NCI-H1436 (cell line): Measurements from ENCODE around the gene OSCP1.

ENCODE experiments used
- DNase-seq: peaks from one replicate; lab custom pipeline; 2025; lab: John Stamatoyannopoulos, UW

Gene OSCP1

DNA sequence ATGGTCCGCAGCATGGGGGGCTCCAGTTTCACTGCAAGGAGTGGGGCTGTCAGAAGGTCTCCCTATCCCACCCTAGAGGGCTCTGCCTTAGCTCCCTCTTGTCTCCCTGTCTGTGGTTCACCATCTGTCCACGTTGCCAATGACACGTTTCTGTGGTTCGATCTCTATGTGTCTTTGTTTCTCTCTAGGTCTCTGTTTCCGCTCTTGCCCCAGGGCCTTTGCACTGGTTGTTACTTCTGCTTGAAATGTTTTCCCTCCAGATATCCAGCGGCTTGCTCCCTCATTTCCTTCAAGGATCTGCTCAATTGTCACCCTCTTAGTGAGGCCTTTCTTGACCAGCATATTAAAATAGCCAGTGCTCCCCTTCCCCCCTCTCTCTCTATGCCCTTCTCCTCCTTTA, 22.4 kb upstream of the OSCP1 start:
- no peak for DNase-seq

DNA sequence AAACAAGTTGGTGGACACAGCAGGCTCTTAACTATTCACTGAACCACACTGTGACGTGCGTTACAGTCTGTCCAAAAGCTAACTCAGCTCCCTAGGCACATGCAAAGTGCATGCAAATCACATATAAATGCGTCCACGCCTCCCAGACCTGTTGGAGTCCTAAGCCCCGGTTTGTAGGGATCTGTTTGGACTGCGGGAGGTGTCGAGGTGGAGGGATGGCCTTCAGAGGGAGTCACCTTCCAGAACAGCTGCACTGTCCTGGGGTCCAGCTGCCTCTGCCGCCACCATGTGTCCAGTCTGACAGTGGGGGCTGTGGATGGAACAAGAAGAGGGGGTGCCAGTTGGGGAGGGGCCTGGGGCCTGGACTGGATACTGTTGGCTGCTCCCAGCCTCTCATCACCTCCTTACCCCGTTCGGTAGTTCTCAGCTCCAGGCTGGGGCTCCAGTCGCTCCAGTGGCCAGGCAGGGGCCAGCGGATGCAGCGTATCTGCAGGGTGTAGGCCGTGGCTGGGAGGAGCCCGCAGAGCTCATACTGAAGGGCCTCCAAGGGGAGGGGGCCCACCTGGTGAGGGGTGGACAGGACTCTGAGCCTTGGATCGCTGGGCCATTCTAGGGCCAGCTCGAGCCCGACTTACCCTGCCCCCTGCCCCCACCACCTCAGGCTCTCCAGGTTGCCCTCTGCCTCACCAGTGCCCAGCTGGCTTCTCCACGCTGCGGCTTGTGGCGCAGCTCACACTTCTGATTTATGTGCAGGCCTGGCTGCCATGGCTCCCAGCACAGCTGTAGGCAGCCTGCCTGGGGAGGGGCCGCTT, 21.8 kb upstream of the OSCP1 start:
- no peak for DNase-seq

DNA sequence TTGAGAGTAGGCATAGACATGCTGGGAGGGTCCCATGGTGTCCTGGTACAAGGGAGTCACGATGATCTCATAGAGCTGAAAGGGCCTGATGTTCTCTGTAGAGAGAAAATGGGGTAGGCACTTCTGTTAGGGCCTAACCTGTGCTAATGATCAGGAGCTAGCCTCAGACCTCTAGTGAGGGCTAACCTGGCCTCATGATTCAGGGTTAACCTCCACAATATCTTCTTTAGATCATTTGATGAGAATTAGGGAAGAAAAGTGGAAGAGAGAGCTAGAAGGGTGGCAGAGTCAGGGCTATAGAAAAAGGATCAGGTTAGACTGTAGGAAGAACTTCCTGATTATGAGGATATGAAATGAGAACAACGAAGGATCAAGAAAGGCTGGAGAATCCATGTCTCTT, 18.9 kb upstream of the OSCP1 start:
- no peak for DNase-seq

DNA sequence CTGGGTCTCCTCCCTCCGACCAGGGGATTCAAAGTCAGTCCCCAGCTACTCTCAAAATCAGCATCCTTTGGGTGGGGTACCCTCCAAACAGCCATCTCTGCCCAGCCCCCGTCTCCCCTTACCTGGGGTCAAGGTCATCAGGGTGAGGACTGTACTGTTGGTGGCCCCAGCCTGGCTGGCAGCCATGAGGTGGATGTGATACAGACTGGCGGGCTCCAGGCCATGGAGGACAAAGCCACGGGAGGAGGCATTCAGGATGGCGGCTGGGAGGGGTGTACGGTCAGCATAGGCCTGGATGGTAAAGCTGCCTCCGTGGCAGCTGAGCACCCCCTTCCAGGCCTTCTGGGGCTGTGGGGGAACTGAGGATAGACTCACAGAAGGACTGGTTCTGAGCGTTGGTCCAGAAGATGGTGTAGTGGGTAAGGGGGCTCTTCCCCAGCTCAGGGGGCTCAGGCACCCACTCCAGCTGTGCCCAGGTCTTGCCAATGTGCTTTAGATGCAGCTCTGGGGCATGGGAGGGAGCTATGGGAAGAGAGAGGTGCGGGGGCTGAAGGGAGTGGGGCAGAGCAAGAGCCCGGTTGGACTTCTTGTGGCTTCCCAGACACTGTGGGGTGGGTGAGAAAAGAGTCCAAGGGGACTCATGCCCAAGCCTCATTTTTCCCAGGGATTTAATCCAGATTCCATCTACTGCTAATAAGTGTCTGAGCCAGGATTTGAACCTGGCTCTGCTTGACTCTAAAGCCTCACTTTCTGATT, 17.6 kb upstream of the OSCP1 start:
- DNase-seq = no peak

DNA sequence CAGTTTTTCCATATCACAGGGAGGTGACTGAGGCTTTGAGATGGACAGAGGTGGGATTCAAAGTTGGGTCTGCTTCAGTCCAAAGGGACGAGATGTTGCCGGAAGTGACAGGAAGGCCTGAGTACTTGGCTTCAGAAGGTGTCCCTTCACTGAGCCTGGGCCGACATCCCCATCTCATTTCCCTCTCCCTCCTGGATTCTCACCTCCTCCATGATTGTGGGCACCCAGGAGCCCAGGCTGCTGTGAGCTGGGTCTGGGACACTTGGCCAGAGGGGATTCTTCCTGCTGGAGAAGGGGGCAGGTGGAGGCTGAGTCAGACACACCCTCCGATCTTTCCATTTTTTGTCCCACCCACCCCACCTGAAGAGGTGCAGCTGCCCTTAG, 16.8 kb upstream of the OSCP1 start:
- DNase-seq = no peak

DNA sequence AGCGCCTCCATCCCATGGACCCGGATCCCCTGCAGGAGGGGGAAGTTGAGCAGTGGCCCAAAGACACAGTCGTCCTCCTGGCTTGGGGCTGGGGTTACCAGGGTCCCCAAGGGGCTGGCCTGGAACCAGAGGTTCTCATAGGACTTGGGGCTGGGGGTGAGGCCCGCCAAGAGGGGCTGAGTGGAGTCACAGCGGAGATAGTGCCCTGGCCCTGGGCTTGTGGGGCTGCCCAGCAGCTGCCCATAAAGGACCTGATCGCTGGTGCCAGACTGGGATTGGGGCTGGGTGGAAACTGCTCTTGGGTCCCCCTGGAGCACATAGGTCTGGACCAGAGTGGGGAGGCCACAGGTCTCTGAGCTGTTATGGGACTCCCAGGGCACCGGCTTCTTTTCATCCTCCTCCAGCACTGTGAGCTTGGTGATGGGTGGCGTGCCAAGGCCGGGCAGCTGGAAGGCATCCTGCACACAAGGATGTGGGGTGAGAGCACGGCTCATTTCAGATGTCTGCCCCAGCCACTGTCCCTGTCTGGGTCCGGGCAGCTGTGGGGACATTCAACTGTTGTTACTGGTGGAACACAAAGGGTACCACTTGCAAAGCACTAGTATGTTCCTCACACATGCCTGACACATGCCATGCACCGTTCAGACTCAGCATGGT, 16.2 kb upstream of the OSCP1 start:
- no peak for DNase-seq

DNA sequence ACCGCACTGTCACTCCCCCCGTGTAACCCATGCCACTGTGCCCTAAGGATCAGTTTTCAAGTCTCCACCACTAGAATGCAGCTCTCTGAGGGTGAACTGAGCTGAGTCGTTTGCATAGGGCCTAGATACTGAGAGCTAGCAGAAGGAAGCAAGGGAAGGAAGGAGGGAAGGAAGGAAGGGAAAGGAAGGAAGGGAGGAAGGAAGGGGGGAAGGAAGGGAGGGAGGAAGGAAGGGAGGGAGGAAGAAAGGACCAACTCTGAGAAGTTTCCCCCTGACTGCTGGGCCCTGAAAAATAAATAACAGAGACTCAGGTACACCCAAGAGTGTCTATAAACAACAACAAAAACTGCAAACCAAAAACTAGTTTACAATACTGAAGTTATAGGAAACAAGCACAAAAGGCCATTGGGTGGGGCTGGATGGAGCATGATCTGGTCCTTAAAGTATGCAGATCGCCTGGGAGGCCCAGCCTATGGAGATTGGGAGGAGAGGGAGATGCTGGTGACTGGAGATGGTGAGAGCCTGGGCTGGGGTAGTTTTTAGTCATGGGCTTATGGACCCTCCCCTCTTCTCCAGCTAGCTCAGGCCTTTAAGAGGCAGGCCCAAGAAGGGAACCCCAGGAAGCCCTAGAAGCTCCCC, 15.6 kb upstream of the OSCP1 start:
- DNase-seq = no peak

DNA sequence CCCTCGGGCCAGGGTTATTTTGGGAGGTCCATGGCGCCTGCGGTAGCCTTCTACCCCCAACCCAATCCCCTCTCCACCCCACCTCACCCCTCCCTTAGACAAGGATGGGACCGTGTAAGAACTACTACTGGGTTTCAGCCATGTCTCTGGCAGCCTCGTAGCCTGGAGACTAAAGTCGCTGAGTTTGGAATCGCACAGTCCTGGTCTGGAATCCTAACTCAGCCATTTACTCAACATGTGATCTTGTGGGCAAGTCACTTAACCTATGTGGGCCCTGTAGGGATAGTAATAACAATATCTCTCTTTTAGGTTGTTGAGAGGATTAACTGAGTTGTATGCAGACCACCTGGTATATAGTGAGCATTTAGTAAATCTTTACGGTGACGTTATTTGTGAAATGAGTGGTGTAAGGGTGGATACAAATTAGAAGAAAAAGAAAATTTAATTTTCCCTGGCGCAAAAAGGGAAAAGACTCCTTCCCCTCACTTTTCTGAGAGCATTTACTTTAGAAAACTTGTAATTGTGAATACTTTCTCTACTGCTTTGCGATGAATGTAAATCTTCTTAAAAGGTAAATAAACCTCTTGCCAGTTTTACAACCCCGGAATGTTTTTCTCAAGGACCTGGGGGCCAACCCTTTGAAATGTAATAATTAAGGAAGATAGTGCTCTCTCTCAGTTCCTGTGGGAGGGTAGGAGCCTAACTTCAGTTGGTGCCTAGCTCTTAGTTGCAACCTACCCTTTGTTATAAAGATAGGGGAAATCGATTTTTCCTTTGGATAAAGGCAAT, 14.5 kb upstream of the OSCP1 start:
- DNase-seq = peak; percentile 45

DNA sequence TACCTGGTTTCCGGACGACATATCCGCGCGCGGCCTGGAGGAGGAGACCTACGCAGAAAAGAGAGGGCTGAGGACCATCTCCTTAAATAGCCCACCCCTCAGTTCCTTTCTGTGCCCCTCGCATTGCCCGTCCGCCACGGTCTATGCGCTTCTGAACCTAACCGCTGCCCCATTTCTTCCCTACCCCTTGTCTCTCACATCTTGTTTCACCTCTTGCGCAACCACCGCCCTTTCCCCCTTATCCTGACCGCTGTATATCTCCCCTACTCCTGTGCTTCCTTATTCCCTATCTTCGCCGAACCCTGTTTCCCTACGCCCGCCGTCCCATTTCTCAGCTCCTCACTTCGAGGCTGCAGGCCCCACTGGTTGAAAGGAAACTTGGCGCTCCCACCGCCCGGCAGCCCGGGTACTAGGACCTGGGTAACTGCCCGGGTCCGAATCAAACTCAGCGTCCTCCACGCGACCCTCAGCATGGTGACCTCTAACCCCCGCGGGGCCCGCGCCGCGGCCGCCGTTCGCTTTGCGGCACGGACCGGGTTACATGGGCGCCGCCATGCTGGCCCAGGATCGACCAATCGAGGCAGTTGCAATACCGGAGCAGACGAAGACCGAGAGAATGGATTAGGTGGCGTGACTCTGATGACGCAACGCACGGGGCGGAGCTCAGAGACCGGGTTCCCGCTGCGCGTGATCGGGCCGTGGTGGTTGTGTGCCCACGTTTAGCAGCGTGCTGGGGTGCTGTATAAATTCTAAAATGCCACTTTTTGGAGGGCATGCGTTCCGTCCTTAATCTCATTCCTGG, 13.8 kb upstream of the OSCP1 start, which contains the start of gene MRPS15:
MRPS15 (minus strand) TSS at position 582 of the 802 bp plus-strand sequence; CDS start at position 473, 109 bp downstream.
- peak; percentile 90 for DNase-seq

DNA sequence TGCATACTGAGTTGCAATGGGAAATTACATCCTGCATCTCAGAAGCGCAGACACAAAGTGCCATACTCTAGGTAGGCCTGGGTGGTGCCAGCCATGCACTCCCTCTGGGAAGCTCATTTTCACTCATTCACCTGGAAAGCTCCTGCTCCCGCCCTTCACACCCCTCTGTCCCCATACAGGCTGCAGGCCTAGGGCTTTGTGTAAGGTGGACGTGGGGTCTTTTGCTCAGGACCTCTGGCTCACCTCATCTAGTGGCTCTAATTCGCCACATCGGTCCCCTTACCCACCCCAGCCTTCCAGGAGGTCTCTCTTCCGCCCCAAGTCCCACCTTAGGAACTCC, 13.2 kb upstream of the OSCP1 start:
- DNase-seq = no peak

DNA sequence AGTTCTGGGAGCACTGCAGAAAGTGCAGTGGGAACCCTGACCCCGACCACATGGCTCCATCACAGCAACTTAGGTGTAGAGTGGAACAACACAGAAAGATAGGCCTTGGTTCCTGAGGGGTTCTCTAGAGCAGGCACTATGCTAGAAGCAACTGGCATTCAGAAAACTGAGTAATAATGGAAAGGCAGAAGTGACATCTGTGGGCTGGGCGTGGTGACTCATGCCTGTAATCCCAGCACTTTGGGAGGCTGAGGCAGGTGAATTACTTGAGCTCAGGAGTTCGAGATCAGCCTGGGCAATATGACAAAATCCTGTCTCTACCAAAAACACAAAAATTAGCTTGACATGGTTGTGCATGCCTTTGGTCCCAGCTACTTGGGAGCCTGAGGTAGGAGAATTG, 8.7 kb upstream of the OSCP1 start:
- DNase-seq = no peak

DNA sequence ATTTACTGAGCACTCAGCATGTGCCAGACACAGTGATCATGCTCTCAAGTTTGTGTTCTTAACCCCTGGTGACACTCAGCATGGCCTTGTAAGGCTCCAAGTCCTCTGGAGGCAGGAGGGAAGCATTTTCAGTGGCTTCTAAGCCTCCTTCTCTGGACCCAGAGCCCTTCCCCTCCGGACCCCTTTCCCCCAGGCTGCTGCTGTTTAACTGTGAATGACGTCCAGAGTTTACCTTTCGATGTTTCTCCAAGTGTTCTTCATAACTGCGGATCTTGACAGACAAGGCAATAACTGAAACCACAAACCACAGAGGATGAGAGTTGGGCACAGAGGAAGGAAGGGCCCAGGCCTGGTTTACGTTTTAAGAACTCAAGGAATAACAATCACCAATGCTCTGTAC, 7.4 kb upstream of the OSCP1 start:
- no peak for DNase-seq

DNA sequence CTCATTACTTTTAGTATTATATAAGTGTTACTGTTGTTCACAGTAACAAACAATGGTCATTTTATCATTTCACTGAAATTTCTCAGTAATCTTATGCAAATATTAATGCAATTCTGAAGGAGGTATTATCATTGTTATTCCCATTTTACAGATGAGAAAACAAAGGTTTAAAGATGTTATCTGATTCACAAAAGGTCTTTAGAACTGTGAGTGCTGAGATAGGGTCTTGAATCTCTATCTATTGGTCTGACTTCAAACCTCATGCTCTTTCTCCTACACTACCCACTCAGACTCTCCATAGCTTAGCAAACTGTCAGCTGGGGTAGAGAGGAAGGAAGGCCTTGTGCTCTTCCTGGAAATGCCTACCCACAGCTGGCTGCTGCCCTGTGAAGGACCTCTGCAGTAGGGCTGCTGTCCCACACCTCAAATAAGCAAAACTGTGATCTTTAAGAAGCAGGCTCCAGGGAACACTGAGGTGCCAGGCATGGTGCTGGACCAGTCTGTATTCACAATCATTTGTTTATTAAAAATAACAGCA, 6.2 kb upstream of the OSCP1 start:
- no peak for DNase-seq

DNA sequence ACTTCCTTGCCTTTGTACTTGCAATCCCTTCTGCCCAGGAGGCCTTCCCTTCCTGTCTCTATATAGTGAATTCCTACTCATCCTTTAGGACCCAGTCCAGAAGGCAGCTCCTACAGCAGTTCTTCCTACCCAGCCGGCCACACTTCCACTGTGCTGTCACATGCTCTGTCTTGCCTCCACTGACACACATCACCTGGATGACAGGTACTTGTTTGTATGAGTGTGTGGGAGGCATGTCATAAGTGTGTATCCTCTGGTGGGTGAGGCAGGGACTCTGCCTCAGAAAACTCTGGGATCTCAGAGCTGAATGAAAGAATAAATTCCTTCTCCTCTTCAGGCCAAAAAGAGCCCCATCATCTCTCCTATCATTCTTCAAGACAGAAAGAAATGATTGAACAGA, 5.1 kb upstream of the OSCP1 start:
- no peak for DNase-seq

DNA sequence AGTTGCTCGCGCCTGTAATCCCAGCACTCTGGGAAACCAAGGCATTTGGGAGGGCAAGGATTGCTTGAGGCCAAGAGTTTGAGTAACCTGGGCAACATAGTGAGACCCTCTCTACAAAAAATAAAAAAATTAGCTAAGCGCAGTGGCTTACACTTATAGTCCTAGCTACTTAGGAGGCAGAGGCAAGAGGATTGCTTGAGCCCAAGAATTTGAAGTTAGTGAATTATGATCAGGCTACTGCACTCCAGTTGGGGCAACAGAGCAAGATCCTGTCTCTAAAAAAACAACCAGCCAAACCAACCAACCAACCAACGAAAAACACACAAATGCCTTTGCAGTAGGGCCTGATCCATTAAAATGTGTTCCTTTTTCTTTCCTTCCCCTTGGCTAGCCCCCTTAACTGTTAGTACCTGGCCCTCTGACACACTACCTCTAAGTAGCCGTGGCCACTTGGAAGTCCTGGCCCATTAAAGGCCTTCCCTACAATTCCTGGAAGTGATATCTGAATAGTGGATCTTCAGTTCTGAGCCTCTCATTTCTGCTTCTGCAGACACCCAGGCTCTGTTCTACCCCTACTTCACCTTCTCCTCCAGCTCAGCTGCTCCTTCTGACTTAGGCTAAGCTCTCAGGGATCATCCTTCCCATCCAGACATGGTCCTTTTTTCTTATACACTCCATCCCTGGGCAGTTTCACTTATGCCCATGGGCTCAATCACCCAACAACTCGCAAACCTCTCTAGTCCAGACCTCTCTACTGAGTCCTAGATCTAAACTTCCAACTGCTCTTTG, 3.5 kb upstream of the OSCP1 start:
- no peak for DNase-seq

DNA sequence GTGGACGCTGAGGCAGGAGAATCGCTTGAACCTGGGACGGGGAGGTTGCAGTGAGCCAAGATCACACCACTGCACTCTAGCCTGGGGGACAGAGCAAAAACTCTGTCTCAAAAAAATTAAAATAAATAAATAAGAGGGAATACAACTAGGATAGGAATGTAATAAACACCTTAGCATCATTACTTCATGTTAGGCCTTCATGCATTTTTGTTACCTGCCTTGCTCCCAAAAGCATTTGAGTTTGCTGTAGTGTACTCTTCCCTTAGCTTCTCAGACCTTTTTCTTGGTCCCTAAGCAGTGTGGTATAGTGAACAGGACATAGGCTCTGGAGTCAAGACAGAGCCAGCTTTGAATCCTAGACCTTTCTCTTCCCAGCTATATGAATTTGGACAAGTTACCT, 2.8 kb upstream of the OSCP1 start:
- DNase-seq = no peak

DNA sequence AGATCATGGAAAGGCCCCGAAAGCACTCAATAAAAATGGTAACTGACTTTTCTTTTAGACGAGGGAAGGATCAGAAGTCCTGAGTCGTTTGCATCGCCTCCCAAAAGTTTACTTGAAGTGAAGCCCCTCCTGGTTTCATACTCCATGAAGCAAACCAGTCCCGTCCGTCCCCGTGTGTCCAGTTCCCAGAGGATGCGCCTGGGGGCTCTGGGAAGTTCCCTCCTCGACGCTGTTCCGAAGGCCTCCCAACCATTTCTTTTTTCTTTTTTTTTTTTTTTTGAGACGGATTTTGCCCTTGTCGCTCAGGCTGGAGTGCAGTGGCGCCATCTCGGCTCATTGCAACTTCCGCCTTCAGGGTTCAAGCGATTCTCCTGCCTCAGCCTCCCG, 661 bp upstream of the OSCP1 start:
- DNase-seq = no peak

DNA sequence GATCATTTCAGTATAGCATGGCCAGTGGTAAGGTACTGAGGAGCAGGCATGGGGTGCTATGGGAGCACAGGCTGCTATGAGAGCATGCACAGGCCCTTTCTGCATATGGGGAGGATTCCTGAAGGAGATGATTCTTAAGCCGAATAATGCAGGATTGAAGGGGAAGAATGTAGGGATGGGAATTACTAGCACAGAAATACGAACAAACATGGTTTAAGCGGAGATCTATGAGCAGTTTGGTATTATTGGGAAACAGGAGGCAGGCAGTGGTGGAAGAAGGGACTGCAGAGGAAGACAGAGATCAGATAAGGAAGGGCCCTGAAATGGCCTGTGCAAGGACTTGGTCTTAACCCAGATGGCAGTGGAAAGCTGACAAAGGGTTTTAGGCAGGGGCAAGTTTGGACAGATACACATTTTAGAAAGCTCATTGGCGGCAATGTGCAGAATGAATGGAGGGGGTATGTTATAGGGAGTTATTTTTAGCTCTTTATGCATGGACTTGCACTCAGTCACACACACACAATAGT, 1.7 kb downstream of the OSCP1 start:
- DNase-seq = no peak

DNA sequence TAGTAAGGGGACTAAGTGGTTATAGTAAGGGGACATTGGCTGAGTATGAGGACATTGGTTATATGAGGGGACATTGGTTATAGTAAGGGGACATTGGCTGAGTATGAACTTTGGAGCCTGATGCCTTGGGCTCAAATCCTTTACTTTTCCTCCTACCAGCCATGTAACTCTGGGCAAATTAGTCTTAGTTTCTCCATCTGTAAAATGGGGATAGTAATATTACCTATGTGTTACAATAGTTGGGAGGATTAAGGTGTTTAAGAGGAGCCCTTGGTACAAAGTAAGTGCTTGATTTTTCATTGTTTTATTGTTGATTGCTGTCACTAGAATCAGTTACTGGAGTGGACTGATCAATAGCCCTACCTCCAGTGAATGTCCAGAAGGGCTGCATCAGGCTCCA, 2.8 kb downstream of the OSCP1 start:
- no peak for DNase-seq

DNA sequence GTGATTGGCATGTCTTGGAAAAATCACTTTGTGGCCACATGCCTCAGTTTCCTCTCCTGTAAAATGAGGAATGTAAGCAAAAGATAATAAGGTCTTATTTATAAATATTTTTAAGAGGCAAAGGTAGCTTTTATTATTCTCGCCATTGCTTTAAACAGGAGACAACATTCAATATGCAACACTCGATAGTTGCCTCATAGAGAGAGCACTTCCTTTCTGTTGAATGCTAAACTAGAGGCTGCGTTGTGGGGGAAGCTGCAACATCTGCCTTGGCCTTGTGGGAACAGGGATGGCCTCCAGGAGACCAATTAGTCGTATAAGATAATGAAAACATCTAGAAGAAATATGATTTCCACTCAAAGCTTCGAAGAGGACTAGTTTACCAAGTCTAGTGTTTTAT, 3.5 kb downstream of the OSCP1 start:
- no peak for DNase-seq
